NCI-H82 treated with DMSO at 0.1 percent for 48 hours (cell line): ENCODE data around the gene MAPK12.
A peak's percentile ranks its signal among the peaks of the same experiment; 100 is the strongest.

ENCODE experiments used
- DNase-seq: peaks from one replicate; lab custom pipeline; 2025; ENCODE audit not compliant: unreplicated experiment; lab: John Stamatoyannopoulos, UW

The MAPK12 gene

GRCh38 chr22:50261615-50262459, at the start of gene MAPK12:
TSS of gene MAPK12 (minus strand) at chr22:50261683. CDS start at chr22:50261509, 174 bp downstream.
- no peak for DNase-seq

GRCh38 chr22:50310949-50311444, 49.5 kb upstream of the MAPK12 start:
- no peak for DNase-seq

GRCh38 chr22:50310031-50310722, 48.7 kb upstream of the MAPK12 start:
- DNase-seq, result no peak

DNA sequence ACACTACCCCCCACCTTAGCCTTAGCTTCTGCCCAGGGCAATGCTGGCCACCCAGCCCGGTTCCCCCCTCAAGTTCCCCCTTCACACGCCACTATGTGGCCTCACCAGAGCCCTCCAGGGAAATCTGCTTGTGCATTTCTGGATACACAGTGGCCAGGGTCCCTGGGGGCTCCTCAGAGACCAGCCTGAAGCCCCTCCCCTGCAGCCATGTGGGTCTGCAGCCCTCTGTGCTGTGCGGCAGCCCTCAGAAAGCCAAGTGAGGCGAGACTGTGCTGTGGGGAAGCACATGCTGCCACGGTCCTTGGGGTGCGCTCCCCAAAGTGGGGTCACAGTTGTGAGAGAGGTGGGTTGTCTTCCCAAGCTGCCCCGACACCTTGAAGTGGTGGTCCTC, 48.1 kb upstream of the MAPK12 start:
- no peak for DNase-seq

- DNase-seq, result no peak
Observed at GRCh38 chr22:50308986-50309600, 47.6 kb upstream of the MAPK12 start.

DNA sequence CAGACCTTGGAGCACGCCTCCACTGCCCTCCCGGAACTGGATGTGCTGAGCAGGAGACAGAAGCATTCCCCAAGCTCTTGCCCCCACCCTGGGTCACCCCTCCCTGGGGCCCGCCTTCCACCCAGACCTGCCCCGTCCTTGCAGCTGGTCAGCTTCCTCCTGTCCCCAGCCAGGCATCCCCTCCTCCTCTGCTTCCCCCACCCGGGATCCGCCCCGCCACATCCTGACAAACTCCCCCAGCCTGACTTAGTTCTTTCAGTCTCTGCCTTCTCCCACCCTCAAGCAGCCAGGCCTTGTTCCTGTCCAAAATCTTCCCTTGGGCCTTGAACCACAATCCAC, 47.1 kb upstream of the MAPK12 start:
- DNase-seq, result no peak

DNA sequence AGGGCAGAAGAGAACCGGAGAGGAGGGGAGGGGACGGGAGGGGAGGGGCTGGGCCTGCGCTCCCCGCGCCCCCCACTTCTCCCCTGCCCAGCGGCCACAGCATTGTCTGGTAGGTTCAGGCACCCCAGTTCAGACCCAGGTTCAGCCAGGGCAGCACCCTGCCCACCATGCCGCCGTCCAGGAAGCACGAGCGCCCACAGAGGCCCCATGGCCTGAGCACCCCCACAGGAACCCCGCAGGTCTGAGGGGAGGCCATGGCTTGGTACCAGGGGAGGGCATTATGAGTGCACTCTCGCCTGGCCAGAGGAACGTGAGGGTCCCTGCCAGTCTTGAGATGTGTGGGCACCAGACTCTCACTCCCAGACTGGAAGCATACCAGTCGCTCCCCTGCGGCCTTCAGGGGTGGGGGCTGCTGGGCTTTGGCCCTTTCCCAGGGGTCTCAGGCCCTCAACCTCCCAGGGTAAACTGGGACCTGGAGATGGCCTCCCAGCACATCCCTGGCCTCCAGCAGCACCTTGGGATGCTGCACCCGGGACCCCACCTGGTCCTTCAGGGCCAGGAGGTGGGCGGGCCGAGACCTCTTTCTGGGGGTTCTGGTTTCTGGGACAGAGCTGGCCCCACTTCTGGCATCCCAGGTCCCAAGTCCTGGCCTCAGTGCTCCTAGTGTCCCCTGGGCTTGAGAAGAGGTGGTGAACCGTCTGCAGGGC, 46.6 kb upstream of the MAPK12 start:
- no peak for DNase-seq

DNA sequence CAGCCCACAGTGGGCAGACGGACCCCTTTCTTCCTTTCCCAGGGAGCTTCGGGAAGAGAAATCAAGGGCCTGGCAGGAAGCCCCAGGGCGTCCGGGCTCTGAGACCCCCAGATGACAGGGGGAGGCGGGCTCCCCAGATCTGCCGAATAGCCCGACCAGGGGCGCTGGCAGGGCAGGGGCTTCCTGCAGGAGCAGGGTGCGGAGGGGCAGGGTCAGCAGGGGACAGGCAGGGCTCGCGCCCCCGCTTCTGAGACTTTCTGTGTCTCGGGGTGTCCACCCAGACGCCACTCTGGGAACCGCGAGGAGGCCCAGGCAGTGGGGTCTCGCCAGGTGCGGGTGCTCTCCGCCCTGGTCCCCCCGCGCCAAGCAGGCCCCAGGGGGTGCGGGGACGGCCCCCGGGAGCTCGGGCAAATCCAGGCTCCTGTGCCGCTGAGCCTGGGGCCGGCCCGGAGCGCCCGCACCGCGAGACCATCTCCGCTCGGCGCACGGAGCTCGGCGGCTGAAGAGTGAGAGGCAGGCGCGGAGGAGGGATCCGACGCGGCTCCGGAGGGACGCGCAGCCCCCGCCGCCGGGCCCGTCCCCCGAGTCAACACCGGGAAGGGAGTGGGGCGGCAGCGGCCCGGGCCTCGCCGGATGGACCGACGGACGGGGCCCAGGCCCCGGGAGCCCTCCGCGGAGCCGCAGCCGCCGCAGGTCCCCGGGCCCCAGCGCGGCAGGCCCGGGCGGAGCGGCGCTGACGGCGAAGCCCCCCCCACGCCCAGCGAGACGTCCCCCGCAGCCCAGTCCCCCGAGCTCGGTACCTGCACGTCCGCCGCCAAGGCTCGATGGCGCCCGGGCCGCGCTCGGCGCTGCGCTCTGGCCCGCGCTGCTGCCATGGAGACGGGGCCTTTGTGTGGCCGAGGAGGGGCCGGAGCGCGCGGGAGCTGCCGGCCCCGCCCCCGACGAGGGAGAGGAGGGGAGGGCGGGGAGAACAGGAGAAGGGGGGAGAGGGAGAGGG, 45.6 kb upstream of the MAPK12 start, which contains the start of gene PLXNB2:
TSS of gene PLXNB2 (minus strand) at position 894 of the 997 bp plus-strand sequence. CDS start 17,062 bp downstream, outside the sequence.
- DNase-seq, result peak; percentile 36

DNA sequence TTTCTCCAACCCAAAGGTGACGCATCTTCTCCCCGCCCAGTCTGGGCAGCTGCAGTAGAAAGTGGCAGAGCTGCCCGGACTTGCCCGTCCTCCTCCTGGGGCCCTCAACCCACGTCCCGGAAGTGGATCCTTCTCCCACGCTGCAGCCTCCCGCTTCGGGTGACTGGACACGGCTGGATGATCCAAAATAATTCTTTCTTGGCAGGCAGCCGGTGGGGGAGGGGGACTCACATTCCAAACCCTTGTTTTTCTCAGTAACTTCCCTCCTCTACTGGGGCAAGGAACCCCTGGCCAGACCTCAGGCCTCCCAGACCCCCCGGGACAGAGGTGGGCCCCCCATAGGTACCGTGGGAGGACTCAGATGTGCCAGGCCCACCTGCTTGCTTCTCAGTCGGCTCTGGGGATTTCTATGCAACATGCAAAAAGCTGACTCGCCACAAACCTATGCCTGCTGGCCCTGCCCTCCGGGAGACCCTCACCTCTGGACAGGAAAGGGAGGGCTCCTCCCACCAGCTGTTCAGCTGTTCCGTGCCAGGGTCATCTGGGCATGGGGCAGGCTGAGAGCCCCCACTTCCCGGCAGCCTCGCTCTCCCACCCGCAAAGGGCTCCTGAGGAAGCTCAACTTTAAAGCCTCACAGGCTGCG, 44.6 kb upstream of the MAPK12 start:
- no peak for DNase-seq

DNA sequence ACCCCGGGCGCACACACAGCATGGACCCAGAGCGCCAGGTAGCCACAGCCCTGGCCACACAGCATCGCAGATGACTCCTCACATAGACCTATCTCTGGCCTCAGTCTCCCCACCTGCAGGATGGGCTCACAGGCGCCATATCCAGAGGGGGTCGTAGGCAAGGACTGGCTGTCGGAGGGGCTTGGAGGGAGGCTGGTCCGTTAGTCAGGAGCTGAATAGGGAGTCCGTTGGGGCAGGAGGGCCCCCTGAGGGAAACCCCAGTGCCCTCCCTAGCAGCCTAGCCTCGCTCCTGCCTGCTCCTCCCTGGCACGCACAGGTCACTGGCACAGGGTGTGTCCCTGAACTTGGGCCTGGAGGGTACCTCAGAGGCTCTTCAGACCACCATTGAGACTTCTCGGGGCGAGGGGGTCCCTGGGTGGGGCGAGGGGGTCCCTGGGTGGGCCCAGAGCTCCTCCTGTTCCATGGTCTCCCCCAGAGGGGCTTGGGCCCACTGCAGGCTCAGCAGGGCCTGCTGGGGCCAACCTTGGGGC, 44.0 kb upstream of the MAPK12 start:
- DNase-seq, result no peak

DNA sequence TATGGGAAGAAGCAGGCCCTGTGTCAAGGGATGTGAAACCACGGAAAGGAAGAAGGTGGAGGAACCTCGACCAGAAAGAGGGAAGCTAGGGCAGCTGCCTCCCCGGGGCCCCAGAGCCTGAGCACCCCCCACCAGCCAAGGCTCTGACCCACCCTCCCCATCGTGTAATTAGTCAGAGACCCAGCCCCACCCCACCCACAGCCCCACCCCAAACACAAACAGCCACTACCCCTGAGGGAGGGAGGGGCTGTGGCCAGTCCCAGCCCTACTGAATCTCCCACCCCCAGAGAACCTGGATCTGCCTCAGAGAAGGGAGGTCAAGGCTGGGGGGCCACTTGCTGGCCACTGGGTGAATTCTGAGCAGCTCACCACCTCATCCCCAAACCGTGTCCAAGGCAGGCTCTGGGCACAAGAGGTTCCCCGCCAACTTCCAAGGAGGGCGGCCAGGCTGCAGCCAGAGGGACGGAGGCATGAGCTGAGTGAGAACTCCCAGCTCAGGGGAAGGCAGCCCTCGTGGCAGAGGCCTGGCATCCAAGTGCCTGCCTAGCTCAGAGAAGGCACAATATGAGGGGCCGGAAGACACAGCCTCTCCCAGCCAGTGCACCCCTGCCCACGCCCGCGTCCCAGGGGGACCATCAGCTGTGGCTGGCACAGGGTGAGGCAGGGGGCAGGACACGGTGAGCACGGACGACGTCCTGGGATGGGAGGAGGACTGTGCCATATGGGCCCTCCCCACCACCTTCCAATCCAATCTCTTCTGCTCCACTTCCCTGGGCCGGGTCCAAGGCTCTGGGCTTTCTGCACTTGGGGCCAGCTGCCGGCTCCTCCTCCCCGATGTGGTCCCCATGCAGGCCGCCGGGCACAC, 43.3 kb upstream of the MAPK12 start:
- no peak for DNase-seq

DNA sequence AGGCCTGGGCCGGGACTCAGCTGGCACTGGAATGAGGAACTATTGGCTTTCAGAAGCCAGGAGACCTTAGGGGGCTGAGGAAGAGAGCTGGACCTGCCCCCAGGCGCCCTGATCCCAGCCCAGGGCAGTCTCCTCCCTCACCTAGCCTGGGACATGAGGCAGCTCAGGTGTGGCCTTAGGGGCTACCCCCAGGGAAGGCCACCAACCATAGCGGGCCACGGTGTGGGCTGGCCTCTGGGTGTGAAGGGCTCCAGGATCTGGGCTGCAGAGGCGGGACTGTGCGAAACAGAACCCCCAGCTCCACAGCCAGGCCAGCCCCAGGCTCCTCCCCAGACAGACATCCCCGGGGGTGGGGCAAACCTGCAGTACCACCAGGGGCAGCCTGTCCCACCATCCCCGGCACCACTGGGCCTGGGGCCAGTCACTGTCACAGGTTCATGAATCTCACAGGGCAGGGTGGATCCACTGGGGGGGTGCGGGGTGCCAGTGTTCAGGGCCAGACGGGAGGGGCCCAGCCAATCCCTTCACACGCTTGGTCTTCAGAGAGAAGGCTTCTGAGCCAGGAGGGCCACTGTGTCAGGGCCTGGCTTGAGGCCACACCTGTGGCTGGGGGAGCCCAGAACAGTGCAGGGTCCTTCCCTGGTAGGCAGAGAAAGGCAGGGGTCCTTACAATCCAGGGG, 42.5 kb upstream of the MAPK12 start:
- no peak for DNase-seq

GRCh38 chr22:50303515-50303847, 42.0 kb upstream of the MAPK12 start:
- DNase-seq, result no peak

DNA sequence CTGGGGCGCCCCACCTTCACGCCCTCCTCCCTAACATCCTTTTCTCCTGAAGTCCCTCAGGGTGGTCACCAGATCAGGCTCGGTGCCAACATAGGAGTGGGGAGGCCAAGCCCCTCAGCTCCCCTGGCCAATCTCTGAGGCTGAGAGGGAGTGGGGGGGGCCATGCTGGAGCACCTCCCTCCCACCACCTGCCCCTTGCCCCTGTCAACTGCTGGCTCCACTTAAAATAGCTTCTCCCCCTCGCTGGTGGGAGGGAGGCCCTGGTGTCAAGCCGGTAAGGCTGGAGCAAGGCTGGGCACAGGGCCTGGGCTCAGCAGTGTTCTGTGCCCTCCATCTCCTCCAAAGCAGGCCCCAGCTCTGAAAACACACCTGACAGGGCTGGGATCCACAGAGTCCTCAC, 41.1 kb upstream of the MAPK12 start:
- DNase-seq, result no peak

GRCh38 chr22:50302041-50302541, 40.6 kb upstream of the MAPK12 start:
- no peak for DNase-seq

DNA sequence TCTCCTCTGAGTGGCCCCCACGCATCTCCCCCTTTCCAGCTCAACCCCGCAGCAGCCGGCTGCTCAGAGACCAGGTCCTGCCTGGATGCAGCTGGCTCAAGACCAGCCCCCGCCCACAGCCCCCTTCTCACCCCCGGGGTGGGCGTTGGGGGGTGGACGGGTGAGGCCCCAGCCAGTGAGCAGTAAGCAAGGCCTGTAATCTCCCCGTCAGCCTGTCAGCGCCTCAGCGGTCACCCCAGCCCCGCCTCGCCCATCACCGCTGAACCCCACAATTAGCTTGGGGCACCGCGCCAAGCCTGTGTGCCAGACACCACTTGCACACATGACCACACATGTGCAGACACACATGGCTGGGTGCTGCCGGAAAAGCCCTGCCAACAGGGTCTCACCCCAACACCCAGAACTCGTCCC, 40.1 kb upstream of the MAPK12 start:
- DNase-seq, result no peak

DNA sequence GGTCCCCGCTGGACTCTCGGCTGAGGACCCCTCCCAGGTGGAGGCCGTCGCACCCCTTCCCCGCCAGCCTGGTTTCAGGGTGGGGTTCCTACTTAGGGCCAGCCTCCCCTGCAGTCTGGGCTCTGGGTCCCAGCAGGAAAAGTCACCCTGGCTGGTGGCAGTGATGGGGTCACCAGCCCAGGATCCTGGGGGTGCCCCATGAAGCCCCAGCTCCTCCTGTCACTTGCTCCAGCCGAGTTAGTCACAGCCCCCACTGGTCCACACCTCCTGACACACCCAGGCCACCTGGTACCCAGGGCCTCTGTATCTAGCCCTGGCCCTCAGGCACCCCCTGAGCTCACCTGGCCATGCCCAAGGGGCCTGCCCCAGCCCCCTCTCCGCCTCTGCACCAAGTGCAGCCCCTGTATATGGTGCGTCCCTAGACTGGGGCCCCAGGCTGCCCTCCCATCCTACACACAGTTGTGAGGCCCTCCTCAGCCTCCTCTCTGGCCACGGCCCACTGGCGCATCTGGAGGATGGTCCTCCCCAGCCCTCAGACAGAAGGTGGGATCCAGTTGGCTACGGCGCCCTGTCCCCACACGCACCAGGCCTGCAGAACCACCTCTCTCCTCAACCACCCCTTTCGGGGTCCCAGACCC, 39.3 kb upstream of the MAPK12 start:
- DNase-seq, result no peak
